ENCODE measurements around the gene MYL6B.
A peak's percentile ranks its signal among the peaks of the same experiment; 100 is the strongest.

The MYL6B gene

DNA sequence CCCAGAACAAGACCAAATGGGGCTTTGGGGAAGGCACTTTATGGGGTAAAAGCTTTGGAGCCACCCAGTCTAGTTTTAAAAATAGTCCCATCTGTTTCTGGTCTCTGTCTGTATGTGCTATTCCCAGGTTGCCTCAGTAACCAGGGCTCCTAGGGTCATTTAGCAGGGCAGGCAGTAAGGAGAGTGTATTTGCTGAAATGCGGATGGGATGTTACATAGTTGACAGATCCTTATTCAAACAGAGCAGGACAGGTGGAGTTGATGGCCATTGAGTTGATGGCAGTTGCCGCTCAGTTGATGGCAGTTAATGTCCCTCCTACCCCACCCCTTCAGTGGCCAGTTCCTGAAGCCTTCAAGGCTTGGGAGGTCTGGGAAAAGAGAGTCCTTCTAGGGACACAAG is 29.8 kb upstream of the MYL6B start:
- DNase-seq (ENCODE audit: low read depth), result no peak

DNA sequence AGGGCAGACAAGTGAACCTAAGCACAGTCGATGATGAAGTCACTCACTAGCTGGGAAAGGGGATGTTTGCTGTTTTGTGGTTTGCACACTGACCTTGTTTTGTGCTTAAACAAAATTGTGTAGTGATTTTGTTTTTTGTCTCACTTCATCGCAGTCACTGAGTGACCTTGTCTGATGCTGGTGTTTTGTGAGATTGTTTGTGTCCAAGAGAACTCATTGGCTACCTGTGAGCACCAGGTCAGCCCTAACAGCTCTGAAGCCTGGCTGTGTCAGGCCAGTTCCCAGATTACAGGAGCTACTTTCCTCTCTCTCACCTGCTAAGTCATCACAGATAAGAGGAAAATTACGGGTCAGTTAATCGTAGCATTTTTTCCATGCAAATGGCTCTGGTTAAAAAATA is 28.3 kb upstream of the MYL6B start:
- no peak for DNase-seq (ENCODE audit: low read depth)

DNA sequence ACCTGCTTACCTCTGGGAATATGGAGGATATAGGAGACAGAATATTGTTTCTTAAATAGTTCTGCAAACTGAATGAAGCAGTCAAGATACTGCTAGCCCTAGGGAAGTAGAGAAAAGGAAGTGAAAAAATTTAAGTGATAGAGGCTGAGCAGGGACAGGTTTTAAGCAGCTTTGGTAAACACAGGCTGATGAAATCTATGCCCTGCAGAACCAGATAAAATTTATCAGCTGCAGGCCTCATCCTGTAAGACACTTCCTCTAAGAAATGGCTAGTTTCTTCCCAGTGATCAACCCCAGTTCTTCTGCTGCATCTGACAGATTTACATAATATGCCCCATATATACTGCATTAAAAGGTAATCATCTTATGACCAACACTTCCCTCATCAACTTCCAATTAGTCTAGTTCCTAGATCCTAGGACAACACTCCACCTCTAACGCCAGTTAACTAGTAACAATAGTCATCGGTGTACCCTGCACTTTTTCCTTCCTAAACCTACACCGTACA is 25.6 kb upstream of the MYL6B start:
- no peak for DNase-seq (ENCODE audit: low read depth)

DNA sequence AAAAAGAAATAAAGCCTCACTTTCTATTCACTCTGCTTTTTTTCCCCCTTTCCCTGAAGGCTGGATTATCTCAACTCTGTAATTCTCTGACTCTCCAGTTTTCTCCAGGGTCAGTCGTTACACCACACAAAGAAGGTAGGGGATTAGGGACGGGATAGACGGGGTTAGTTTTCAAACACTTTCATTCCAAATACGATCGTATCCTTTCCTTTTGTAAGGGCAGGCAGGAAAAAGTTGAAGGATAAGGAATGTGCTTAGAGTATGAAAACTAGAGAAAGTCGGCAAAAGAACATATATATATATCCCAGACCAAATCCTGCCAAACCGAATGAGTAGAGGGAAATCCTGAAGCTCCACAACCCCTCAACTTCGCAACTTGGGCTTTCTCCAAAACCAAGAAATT is 24.9 kb upstream of the MYL6B start:
- no peak for DNase-seq (ENCODE audit: low read depth)

DNA sequence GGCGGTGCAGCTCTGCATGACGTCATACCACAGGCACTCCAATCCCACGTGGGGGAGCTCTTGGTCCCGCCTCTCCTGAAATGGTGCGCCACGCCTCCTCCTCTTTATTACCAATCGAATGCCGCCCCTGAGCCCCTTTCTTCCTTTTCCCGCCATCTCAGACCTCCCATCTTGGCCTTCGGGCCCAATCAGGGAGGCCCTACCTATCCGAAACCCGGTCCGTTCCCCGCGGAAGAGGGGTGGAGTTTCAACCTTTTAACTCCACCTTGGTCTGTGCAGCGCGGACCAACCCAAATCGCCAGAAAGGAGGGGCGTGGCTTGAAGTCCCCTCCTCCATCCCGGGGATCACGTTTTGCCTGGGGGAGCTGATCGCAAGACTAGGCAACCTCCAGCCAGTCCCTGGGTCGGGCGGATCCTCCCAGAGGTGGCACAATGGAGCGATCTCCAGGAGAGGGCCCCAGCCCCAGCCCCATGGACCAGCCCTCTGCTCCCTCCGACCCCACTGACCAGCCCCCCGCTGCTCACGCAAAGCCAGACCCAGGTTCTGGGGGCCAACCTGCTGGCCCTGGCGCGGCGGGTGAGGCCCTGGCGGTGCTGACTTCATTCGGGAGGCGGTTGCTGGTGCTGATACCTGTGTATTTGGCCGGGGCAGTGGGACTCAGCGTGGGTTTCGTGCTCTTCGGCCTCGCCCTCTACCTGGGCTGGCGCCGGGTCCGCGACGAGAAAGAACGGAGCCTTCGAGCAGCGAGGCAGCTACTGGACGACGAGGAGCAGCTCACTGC is 24.3 kb upstream of the MYL6B start, which contains the start of gene ESYT1:
Gene ESYT1 (plus strand): TSS at position 380 of the 782 bp plus-strand sequence. CDS start 53 bp downstream, at position 433.
- peak; percentile 93 for DNase-seq (ENCODE audit: low read depth)

DNA sequence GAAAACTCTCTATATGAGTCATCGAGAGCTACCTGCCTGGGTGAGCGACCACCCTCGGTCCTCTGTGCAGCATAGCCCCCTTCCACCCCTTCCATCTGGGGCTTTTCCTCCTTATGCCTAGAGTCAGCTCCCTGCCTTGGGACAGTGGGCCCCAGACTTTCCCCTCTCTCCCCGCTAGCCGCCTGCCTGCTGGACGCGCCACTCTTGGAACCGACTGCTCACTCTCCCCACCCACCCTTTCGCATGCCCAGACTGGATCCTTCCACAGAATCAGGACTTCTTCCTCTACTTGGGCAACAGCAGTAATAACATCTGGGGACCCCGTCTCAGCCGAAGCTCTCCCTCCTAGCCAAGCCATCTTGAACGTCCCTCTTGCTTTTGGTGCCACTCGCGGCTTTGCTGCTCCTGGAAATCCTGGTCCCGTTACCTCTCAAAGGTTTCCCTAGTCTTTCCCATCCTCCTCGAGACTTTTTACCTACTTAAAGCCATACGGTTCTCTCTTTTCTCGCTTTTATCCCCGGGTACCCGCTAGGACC is 23.6 kb upstream of the MYL6B start:
- no peak for DNase-seq (ENCODE audit: low read depth)

DNA sequence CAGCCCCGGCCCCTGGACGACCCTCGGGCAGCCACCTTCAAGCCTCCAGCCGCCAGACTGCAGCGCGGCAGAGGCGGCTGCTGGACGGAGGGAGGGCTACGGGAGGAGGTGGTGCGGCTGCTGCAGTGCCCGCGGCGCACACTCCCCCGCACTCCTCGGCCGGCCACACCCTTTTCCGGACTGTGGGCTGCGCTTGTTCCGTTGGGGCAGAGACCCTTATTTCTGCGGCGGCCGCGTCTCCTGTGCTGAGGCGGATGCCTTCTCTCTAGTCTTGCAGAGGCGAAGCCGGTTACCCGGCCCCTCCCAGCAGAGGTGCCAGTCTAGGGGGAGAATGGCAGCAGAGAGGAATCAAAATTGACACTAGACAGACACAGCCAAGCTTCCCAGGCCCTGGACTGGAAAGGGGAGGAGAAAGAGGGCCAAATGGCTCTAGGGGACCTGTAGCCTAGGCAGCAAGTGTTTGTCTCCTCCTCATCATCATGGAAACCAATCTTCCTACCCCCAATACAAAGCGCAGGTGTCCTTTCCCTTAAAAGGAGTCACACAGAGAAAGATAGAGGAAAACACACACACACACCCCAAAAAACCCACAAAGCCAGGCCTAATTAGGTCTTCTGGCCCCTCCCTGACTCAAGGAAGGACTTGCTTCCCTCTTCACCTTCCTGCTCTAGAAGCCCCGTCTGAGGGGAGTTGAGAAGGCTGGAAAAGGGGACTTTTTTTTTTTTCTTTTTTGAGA is 23.0 kb upstream of the MYL6B start:
- peak; percentile 53 for DNase-seq (ENCODE audit: low read depth)

DNA sequence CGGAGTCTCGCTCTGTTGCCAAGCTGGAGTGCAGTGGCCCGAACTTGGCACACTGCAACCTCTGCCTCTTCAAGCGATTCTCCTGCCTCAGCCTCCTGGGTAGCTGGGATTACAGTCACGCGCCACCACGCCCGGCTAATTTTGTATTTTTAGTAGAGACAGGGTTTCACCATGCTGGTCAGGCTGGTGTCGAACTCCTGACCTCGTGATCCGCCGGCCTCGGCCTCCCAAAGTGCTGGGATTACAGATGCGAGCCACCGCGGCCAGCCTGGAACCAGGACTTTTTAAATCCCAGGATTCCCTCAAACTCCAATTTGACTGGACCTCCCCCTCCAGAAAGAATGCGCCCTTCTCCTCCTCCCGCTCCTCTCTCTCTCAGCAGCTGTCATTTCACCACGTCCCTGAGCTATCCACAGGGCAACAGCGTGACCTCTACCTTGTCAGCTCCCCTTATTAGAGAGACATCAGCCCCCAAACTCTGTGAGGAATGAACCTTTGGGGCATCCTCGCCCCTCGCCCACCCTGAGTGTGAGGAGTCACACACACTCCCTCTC is 22.4 kb upstream of the MYL6B start:
- no peak for DNase-seq (ENCODE audit: low read depth)

DNA sequence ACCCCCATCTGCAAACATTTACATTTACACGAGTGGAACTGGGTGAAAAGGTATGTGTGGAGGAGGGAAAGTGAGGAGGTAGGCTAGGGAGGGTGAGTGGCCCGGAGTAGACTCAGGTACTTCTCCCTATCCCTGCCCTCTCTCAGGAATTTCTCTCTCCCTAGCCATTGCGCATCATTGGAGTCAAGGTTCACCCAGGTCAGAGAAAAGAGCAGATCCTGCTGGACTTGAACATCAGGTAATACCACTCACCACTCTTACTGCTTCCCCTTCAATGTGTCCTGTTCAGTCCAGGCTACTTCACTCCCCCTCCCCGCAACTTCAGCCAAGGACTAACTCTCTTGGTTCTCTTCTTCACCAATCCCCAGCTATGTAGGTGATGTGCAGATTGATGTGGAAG is 21.5 kb upstream of the MYL6B start:
- DNase-seq (ENCODE audit: low read depth), result no peak

DNA sequence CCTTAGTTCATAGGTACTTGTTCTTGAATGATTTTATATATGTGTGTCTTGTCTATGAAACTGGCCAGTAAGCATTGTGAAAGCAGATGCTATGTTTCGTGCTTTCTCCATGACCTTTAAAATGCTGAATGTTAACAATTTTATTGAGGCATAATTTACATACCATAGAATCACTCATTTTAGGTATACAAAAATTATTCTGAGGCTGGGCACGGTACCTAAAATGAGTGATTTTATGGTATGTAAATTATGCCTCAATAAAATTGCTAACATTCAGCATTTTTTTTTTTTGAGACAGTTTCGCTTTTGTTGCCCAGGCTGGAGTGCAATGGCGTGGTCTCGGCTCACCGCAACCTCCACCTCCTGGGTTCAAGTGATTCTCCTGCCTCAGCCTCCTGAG is 17.5 kb upstream of the MYL6B start:
- no peak for DNase-seq (ENCODE audit: low read depth)

DNA sequence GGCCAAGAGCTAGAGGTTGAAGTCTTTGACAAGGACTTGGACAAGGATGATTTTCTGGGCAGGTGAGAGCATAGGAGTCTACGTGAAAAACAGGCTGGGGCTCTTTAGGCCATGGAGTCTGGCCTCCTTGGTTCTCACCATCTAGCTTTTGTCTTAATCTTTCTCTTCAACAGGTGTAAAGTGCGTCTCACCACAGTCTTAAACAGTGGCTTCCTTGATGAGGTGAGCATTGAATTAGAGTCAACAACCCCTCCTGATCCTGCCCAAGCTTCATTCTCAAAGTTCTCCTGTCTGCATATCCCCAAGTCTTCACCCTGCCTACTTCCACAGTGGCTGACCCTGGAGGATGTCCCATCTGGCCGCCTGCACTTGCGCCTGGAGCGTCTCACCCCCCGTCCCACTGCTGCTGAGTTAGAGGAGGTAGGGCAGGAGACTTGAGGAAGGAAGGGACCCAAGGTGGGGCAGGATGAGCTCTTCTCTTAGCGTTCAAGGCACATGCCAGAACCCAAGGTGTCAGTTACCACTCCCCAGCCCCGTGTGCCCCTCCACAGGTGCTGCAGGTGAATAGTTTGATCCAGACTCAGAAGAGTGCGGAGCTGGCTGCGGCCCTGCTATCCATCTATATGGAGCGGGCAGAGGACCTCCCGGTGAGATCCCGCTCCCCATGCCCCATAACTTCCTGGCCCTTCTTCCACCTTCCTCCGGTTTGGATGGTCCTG is 14.4 kb upstream of the MYL6B start:
- no peak for DNase-seq (ENCODE audit: low read depth)

DNA sequence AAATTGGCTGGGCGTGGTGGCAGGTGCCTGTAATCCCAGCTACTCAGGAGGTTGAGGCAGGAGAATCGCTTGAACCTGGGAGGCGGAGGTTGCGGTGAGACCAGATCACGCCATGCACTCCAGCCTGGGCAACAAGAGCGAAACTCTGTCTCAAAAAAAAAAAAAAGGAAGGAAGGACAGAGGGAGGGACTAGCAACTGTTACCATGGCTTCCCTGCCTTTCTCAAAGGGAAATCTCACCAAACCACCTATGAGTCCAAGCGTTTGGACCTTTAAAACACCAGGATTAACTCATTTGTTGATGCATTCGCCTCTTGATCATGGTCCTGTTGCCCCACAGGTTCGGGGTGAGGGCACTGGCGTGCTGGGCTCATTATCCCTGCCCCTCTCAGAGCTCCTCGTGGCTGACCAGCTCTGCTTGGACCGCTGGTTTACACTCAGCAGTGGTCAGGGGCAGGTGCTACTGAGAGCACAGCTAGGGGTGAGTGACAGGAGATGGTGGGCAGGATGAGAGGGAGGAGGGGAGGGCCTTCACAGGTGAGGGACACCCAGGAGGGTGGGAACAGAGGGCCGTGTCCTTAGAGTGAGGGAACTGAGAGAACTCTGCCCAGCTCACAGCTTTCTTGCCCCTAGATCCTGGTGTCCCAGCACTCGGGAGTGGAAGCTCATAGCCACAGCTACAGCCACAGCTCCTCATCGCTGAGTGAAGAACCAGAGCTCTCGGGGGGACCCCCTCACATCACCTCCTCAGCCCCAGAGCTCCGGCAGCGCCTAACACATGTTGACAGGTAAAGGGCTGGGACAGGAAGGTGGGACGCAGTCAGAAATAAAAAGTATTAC is 10.2 kb upstream of the MYL6B start:
- DNase-seq (ENCODE audit: low read depth), result no peak

DNA sequence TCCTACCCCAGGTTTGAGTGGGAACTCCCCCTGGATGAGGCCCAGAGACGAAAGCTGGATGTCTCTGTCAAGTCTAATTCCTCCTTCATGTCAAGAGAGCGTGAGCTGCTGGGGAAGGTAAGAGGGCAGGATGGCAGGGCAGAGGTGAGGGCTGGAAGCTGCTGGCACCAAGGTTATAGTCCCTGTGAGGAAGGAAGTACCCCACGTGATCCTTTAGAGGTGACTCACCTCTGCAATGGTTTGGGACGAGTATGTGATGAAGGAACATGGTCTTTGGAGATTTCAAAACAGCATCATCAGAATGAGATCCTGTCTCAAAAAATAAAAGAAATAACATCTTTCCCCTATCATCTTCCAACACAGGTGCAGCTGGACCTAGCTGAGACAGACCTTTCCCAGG is 9.2 kb upstream of the MYL6B start:
- no peak for DNase-seq (ENCODE audit: low read depth)

DNA sequence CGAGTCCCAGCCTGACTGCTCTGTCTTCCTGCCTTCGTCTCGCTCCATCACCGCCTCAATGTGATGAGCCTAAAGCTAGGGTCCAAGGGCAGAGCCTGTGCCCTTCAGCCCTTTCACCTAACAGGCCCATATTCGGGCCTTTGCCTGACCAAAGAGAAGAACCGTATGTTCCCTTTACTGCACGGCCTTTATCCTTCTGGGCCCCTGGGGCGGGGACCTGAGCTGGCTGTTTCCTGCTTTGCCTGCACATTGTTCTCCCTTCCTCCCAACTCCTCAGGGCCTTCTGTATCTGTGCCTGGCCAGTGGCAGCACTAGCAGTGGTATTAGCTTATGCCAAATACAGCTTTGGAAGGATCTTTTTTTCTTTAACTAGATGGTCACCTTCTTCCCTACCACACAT is 8.5 kb upstream of the MYL6B start:
- no peak for DNase-seq (ENCODE audit: low read depth)

DNA sequence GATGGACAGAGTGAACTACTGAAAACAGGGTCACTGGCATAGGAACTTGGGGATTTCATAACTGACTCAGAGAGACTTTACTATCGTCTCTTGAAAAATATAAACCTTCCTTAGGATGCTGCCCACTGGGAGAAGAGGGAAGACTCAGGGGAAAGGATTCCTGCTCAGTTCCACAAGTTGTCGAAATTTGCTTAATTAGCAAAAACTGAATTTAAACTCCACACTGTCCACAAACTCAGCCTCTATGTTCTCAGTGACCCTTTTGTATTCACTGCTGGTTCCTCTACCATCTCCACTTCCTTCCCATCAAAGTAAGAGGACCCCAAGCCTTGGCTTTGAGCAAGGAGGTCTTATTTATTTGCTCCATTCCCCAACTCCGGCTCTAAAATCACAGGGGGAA is 7.2 kb upstream of the MYL6B start:
- no peak for DNase-seq (ENCODE audit: low read depth)

DNA sequence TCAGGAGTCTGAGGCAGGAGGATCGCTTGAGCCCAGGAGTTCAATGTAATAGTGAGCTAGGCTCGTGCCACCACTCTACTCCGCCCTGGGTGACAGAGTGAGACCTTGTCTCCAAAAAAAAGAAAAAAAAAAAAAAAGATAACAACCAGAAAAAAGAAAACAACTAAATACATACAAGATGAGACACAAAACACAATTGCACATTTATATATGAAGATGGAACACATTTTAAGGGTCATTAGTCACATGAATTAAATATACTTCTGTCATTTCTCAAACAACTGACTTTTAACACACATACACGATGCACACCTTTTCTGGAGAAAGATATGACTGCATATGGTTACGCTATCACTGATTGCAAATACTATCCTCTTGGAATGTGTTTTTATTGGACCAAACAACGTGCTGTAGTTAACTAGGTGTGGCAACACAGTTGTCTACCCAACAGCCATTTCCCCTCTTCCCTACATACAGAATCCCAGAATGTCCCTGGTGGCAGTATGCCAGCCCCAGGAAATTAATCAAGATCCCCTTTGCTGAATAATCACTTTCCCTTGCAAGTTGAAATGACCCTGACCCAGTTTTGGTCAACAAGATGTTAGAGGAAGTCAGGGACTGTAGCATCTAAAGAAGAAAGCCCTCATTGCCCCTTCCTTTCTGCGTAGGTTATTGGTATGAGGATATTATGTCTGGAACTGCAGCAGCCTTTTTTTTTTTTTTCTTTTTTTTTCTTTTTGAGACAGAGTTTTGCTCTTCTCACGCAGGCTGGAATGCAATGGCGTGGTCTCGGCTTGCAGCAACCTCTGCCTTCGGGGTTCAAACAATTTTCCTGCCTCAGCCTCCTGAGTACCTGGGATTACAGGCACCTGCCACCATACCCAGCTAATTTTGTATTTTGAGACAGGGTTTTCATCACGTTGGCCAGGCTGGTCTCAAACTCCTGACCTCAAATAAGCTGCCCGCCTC is 5.6 kb upstream of the MYL6B start:
- no peak for DNase-seq (ENCODE audit: low read depth)

DNA sequence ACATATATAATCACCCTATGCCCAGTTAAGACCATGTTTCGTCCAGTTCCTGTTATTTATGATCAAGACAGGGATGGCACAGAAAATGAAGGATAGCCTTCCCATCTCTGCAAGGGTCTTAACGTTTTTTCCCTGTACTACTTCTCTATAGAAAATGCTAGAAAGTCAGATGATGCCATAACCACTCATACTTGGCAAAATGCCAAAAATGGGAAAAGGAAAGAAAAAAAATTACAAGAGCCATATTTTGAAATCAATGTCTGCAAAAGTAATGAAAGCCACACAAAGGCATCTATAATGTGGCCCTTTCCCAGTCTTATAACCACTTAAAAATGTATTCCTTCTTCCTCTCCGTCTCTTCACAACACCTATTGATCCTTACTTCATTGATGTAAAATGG is 1.8 kb upstream of the MYL6B start:
- no peak for DNase-seq (ENCODE audit: low read depth)

DNA sequence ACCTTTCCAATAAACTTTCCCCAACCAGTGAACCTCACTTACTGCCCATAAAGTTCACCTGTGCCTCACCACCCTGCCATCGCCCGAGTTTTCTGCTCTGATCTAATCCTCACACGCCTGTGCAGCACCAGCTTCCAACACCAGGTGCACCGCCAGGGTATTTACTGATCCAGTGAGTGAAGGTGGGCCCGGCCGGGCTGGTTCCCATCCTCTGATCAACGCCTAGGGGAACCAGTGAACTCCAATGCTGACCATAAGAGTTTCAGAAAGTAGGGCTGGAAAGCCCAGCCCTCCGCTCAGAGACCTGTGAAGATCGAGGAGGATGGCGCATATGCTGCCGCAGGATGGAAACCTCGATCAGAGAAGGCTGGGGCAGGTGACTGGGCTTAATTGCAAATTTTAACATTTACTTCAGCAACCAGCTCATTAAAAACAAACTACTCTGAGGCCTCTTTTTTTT is 685 bp upstream of the MYL6B start:
- peak; percentile 59 for DNase-seq (ENCODE audit: low read depth)

DNA sequence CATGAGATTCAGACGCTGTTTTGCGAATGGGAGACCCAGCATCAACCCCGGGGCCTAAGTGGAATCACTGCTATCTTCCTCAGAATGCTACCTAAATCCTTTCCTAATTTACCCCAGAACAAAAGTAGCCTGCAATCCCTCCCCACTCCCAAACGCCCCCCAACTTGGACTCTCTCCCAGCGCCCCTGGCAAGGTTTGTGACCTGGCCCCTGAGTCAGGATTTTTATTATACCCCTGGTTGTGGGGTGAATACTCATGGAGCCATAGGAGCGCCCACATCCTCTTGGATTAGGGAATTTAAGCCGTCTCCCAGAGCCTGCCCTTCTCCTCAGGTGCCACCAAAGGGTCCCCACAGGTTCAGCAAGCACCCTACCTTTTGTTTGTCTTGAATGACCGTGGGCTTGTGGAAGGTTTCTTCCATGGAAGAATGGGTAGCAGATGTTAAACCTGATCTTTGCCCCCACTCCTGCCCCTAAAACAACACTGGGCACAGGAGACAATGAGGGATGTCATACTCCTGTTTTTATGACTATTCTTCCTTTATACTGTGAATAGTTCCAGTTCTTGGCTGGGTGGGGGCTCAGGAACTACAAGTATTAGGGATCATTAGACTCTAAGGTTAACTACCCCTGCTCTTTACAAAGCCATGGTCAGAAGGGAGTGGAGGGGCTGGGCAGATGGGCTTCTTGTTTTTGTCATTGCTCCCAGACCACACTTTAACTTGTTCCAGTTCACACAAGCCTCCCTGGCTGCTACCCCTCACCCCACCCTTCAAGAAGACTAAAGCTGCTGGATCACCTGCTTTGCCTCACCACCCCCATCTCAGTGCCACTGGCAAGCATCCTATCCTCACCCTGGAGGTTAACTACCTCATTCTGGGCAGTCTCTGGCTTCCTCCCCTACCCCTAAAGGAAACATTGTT is 630 bp downstream of the MYL6B start:
- no peak for DNase-seq (ENCODE audit: low read depth)
